GM12801 (cell line): ENCODE data around the gene LCNL1.

Experiments used
- CTCF ChIP-seq: IDR thresholded peaks from one replicate; pipeline ENCODE4 v1.5.1; 2011; ENCODE audit warnings: control low read depth; ENCODE audit not compliant: insufficient read length; ENCODE audit errors: extremely low read depth

LCNL1 gene

GRCh38 chr9:137011907-137012675, 29.3 kb downstream of the LCNL1 start:
- no peak for TF ChIP-seq CTCF

- no peak for TF ChIP-seq CTCF
Measured at GRCh38 chr9:137012694-137013570, 30.1 kb downstream of the LCNL1 start.

- TF ChIP-seq CTCF: no peak
Measured at GRCh38 chr9:137013571-137013940, 30.8 kb downstream of the LCNL1 start.

GRCh38 chr9:137014166-137014565, 31.4 kb downstream of the LCNL1 start:
- no peak for TF ChIP-seq CTCF

GRCh38 chr9:137014776-137015539, 32.2 kb downstream of the LCNL1 start:
- TF ChIP-seq CTCF: no peak

GRCh38 chr9:137015540-137015930, 32.7 kb downstream of the LCNL1 start:
- TF ChIP-seq CTCF: no peak

GRCh38 chr9:137015976-137016375, 33.2 kb downstream of the LCNL1 start:
- TF ChIP-seq CTCF: no peak
